Central memory CD4-positive, alpha-beta T cell (primary cell): ENCODE data around the gene PCDHA6.
"Not testable (repeated sequence)": the region's sequence is repeated elsewhere in the genome, so short reads cannot be mapped to it uniquely, and the experiment has no call there.

ENCODE experiments used
- DNase-seq: peaks from one replicate; pipeline ENCODE4 v3.0.0; 2022

PCDHA6 gene

DNA sequence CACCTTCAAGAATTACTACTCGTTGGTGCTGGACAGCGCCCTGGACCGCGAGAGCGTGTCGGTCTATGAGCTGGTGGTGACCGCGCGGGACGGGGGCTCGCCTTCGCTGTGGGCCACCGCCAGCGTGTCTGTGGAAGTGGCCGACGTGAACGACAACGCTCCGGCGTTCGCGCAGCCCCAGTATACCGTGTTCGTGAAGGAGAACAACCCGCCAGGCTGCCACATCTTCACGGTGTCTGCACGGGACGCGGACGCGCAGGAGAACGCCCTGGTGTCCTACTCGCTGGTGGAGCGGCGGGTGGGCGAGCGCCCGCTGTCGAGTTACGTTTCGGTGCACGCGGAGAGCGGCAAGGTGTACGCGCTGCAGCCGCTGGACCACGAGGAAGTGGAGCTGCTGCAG is 4.8 kb upstream of the PCDHA6 start:
- not testable (repeated sequence) for DNase-seq

GRCh38 chr5:140823475-140823874 is 4.3 kb upstream of the PCDHA6 start:
- no peak for DNase-seq

- no peak for DNase-seq
Observed at GRCh38 chr5:140828362-140828737, 590 bp downstream of the PCDHA6 start.

DNA sequence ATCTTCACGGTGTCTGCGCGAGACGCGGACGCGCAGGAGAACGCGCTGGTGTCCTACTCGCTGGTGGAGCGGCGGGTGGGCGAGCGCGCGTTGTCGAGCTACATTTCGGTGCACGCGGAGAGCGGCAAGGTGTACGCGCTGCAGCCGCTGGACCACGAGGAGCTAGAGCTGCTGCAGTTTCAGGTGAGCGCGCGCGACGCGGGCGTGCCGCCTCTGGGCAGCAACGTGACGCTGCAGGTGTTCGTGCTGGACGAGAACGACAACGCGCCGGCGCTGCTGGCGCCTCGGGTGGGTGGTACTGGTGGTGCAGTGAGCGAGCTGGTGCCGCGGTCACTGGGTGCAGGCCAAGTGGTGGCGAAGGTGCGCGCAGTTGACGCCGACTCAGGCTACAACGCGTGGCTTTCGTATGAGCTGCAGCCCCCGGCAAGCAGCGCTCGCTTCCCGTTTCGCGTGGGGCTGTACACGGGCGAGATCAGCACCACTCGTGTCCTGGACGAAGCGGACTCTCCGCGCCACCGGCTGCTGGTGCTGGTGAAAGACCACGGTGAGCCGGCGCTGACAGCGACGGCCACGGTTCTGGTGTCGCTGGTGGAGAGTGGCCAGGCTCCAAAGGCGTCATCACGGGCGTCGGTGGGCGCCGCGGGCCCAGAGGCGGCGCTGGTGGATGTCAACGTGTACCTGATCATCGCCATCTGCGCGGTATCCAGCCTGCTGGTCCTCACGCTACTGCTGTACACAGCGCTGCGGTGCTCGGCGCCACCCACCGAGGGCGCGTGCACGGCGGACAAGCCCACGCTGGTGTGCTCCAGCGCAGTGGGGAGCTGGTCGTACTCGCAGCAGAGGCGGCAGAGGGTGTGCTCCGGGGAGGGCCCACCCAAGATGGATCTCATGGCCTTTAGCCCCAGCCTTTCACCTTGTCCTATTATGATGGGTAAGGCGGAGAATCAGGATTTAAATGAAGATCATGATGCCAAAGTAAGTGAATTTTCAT is 2.0 kb downstream of the PCDHA6 start:
- not testable (repeated sequence) for DNase-seq

DNA sequence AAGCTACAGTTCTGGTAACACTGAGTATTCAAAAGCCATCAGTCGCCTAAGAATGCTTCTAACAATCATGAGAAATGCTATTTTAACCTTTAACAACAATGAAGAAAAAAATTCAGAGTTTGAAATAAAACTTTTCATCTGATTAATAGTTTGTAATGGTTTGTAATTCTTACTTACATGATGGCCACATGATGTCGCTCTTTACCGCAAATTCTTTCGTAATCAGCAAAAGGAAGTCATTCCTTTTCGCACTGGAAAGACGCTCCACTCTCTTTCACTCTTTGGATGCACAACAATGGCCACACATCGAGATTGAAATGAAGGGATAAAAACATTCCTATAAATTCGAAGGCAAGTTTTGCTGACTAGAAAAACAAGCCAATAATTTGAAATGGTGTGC is 6.2 kb downstream of the PCDHA6 start, which contains the start of gene PCDHA7:
TSS of gene PCDHA7 (plus strand) at position 277 of the 400 bp plus-strand sequence. CDS start at position 392, 115 bp downstream.
- DNase-seq, result no peak

- not testable (repeated sequence) for DNase-seq
Observed at GRCh38 chr5:140834439-140835008, 6.8 kb downstream of the PCDHA6 start.

DNA sequence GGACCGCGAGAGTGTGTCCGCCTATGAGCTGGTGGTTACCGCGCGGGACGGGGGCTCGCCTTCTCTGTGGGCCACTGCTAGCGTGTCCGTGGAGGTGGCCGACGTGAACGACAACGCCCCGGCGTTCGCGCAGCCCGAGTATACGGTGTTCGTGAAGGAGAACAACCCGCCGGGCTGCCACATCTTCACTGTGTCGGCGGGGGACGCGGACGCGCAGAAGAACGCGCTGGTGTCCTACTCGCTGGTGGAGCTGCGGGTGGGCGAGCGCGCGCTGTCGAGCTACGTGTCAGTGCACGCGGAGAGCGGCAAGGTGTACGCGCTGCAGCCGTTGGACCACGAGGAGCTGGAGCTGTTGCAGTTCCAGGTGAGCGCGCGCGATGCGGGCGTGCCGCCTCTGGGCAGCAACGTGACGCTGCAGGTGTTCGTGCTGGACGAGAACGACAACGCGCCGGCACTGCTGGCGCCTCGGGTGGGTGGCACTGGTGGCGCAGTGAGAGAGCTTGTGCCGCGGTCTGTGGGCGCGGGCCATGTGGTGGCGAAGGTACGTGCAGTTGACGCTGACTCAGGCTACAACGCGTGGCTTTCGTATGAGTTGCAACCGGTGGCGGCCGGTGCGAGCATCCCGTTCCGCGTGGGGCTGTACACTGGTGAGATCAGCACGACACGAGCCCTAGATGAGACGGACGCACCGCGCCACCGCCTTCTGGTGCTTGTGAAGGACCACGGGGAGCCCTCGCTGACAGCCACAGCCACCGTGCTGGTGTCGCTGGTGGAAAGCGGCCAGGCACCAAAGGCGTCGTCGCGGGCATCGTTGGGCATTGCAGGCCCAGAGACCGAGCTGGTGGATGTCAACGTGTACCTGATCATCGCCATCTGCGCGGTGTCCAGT is 8.1 kb downstream of the PCDHA6 start:
- DNase-seq, result no peak

DNA sequence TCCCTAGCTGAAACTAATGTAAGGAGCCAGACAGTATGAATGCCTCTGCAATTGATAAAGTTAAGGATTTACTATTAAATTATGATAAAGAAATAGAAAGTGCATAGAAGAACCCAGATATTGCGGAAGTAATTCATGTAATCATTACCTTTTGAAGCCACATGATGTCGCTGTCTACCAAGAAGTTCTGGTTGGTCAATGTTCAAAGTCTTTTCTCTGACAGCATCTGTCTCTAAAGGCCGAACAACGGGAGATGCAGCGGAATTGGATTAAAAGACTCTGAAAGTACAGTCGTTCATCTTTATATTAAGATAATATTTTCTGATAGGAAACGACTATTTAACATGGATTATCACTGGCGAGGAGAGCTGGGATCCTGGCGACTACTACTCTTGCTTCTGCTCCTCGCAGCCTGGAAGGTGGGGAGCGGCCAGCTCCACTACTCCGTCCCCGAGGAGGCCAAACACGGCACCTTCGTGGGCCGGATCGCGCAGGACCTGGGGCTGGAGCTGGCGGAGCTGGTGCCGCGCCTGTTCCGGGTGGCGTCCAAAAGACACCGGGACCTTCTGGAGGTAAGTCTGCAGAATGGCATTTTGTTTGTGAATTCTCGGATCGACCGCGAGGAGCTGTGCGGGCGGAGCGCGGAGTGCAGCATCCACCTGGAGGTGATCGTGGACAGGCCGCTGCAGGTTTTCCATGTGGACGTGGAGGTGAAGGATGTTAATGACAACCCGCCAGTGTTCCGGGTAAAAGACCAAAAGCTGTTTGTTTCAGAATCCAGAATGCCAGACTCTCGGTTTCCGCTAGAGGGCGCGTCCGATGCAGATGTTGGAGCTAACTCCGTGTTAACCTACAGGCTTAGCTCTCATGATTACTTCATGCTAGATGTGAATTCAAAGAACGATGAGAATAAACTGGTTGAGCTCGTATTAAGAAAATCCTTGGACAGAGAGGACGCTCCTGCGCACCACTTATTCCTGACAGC is 13.5 kb downstream of the PCDHA6 start, which contains the start of gene PCDHA8:
TSS of gene PCDHA8 (plus strand) at position 210 of the 985 bp plus-strand sequence. CDS start at position 345, 135 bp downstream.
- no peak for DNase-seq

DNA sequence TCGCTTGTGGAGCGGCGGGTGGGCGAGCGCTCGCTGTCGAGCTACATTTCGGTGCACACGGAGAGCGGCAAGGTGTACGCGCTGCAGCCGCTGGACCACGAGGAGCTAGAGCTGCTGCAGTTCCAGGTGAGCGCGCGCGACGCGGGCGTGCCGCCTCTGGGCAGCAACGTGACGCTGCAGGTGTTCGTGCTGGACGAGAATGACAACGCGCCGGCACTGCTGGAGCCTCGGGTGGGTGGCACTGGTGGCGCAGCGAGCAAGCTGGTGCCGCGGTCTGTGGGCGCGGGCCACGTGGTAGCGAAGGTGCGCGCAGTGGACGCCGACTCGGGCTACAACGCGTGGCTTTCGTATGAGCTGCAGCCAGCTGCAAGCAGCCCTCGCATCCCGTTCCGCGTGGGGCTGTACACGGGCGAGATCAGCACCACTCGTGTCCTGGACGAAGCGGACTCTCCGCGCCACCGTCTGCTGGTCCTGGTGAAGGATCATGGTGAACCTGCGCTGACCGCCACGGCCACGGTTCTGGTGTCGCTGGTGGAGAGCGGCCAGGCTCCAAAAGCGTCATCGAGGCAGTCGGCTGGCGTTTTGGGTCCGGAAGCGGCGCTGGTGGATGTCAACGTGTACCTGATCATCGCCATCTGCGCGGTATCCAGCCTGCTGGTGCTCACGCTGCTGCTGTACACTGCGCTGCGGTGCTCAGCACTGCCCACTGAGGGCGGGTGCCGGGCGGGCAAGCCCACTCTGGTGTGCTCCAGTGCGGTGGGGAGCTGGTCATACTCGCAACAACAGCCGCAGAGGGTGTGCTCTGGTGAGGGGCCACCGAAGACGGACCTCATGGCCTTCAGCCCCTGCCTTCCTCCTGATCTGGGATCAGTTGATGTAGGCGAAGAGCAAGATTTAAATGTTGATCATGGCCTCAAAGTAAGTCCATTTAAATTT is 15.3 kb downstream of the PCDHA6 start:
- no peak for DNase-seq

- not testable (repeated sequence) for DNase-seq
Observed at GRCh38 chr5:140848139-140849102, 20.7 kb downstream of the PCDHA6 start, which contains the start of gene PCDHA9. PCDHA9 (plus strand) TSS chr5:140848382; CDS start chr5:140848496, 114 bp downstream.

DNA sequence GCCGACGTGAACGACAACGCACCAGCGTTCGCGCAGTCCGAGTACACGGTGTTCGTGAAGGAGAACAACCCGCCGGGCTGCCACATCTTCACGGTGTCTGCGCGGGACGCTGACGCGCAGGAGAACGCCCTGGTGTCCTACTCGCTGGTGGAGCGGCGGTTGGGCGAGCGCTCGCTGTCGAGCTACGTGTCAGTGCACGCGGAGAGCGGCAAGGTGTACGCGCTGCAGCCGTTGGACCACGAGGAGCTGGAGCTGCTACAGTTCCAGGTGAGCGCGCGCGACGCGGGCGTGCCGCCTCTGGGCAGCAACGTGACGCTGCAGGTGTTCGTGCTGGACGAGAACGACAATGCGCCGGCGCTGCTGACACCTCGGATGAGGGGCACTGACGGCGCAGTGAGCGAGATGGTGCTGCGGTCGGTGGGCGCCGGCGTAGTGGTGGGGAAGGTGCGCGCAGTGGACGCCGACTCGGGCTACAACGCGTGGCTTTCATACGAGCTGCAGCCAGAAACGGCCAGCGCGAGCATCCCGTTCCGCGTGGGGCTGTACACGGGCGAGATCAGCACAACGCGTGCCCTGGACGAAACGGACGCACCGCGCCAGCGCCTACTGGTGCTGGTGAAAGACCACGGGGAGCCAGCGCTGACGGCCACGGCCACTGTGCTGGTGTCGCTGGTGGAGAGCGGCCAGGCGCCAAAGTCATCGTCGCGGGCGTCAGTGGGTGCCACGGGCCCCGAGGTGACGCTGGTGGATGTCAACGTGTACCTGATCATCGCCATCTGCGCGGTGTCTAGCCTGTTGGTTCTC is 22.3 kb downstream of the PCDHA6 start:
- DNase-seq, result not testable (repeated sequence)

DNA sequence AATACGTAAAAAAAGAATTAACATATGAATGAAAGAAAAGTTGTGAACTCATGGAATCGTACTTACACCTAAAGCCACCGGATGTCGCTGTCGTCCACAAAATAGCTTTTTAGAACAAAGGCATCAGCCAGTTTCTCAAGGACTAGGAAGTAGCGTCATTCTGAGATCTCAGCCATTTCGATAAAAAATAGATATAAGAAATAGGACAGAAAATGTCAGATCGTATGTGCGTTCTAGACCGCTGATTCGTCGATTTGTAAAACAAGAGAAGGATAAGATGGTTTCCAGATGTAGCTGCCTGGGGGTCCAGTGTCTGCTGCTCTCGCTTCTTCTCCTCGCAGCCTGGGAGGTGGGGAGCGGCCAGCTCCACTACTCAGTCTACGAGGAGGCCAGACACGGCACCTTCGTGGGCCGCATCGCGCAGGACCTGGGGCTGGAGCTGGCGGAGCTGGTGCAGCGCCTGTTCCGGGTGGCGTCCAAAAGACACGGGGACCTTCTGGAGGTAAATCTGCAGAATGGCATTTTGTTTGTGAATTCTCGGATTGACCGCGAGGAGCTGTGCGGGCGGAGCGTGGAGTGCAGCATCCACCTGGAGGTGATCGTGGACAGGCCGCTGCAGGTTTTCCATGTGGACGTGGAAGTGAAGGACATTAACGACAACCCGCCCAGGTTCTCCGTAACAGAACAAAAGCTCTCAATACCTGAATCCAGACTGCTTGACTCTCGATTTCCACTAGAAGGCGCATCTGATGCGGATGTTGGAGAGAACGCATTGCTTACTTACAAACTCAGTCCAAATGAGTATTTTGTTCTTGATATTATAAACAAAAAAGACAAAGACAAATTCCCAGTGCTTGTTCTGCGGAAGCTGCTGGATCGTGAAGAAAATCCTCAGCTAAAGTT is 28.3 kb downstream of the PCDHA6 start, which contains the start of gene PCDHA10:
TSS of gene PCDHA10 (plus strand) at position 126 of the 903 bp plus-strand sequence. CDS start at position 278, 152 bp downstream.
- no peak for DNase-seq

DNA sequence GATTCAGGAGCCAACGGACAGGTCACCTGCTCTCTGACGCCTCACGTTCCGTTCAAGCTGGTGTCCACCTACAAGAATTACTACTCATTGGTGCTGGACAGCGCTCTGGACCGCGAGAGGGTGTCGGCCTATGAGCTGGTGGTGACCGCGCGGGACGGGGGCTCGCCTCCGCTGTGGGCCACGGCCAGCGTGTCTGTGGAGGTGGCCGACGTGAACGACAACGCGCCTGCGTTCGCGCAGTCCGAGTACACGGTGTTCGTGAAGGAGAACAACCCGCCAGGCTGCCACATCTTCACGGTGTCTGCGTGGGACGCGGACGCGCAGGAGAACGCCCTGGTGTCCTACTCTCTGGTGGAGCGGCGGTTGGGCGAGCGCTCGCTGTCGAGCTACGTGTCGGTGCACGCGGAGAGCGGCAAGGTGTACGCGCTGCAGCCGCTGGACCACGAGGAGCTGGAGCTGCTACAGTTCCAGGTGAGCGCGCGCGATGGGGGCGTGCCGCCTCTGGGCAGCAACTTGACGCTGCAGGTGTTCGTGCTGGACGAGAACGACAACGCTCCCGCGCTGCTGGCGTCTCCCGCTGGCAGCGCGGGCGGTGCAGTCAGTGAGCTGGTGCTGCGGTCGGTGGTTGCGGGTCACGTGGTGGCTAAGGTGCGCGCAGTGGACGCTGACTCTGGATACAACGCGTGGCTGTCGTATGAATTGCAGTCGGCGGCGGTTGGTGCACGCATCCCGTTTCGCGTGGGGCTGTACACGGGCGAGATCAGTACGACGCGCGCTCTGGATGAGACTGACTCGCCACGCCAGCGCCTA is 29.6 kb downstream of the PCDHA6 start:
- no peak for DNase-seq

- no peak for DNase-seq
Observed at GRCh38 chr5:140857987-140858240, 30.2 kb downstream of the PCDHA6 start.

DNA sequence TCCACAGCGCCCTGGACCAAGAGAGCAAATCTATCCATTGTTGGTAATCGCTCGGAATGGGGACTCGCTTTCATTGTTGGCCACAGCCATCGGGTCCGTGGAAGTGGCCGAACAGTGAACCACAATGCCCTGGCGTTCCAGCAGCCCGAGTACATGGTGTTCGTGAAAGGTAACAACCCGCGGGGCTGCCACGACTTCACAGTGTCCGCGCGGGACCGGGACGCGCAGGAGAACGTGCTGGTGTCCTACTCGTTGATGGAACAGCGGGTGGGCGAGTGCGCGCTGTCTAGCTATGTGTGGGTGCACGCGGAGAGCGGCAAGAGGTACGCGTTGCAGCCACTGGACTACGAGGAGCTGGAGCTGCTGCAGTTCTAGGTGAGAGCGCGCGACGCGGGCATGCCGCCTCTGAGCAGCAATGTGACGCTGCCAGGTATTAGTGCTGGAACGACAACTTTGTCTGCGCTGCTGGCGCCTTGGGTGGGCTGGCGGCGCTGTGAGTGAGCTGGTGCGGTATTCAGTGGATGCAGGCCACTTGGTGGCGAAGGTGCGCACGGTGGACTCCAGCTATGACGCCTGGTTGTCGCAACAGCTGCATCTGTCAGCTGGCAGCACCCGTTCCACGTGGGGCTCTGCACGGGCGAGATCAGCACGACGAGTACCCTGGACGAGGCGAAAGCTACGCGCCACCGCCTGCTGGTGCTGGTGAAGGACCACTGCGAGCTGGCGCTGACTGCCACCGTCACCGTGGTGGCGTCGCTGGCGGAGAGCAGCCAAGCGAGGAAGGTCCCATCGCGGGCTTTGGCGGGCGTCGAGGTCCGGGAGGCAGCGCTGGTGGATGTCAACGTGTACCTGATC is 34.9 kb downstream of the PCDHA6 start:
- no peak for DNase-seq
